Glomerular endothelial cell (primary cell): Measurements from ENCODE around the gene LRRC56. TPM values are rescaled to one million over a fixed set of nuclear protein-coding genes. Genes with fewer than 3 reads are reported as not detected.

Source experiments
- DNase-seq: peaks from one replicate; pipeline ENCODE4 v3.0.0-alpha.2; 2011; ENCODE audit warnings: low read depth, low spot score; ENCODE audit errors: extremely low read depth
- total RNA-seq: library from RNA; depleted of rRNA; stranded (reverse); fragments of >200 nt; gene quantifications from 2 replicates; pipeline ENCODE4 v1.2.3, GENCODE V29; 2015

Gene LRRC56
- total RNA-seq, 1 donor from 2014 or later, result 0.53 TPM

DNA sequence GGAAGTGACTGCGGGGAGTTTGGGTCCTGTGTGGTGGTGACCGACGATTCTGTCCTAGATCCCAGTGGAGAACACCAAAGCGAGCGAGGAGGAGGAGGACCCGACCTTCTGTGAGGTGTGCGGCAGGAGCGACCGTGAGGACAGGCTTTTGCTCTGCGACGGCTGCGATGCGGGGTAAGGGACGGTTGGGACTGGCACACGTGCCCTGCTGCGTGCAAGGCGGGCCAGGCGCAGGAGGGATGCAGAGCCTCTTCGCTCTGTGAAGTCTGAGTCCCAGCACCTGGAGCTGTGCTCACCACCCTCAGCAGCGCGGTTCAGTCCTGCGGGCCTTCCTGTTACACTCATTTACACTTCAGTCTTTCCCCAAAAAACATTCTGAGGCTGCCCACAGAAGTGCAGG lies 55.2 kb downstream of the LRRC56 start:
- no peak for DNase-seq

GRCh38 chr11:592918-593317 lies 55.6 kb downstream of the LRRC56 start:
- no peak for DNase-seq

DNA sequence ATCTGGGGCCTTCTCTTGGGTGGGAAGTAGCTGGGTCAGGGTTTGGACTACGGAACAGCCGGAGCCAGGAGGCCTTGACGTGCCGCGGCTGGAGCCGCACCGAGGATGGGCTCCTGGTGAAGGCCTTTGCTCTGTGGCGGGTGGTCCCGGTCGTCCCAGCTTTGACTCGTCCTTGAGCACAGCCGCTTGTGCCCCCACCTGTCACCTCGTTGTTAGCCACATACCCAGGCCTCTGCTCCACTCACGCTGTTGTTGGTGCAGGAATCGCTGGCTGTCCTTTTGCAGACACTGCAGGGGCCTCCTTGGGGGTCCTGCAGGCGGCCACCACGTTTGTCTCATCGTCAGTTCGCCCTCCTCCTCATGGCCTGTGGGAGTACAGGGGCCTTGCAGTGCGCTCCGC lies 56.0 kb downstream of the LRRC56 start:
- no peak for DNase-seq

GRCh38 chr11:595400-595799 lies 58.1 kb downstream of the LRRC56 start:
- no peak for DNase-seq

DNA sequence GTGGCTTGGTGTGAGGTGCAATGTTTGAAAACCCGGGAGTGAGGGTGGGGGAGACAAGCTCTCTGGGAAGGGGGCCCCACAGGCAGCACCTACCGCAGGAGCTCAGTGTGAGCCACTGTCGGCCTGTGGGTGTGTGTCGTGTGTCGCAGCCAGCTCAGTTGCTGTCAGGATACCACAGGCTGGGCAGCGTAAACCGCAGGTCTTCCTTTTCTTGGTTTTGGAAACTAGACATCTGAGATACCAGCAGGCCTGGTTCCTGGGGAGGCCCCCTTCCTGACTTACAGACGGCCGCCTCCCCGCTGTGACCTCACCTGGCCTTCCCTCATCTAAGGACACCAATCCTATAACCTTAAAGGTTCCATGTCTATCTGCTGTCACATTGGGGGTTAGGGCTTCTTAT lies 59.0 kb downstream of the LRRC56 start:
- no peak for DNase-seq

GRCh38 chr11:597166-597725 lies 59.9 kb downstream of the LRRC56 start:
- no peak for DNase-seq

DNA sequence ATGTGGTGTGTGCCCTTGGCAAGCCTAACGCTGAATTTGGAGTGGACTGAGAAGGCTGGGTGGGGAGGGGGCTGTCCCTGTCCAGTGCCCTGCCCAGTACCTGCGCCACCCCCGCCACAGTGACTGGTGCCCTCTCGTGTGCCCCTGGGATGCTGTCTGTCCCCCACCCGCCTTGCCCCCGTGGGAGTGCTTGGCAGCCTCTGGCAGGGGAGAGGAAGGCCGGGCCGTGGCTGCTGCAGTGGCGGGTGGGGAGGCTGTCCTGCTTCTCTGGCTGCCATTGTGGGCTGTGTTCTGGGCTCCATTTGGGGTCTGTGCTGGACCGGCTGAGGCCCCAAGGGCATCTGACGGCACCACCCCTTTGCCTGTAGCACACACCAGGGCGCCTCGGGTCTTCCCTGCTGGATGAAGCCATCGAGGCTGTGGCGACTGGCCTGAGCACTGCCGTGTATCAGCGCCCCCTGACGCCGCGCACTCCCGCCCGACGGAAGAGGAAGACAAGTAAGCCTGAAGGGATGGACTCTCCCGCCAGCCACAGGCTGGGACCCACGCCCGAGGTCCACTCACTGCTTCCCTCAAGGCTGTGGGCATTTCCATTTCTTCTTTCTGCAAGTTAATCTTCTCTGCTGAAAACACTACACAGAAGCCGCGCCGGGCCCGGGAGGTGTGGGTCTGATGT lies 60.8 kb downstream of the LRRC56 start:
- no peak for DNase-seq

- DNase-seq, result no peak
Measured at GRCh38 chr11:601573-602245, 64.4 kb downstream of the LRRC56 start.

GRCh38 chr11:603154-603553 lies 65.8 kb downstream of the LRRC56 start:
- no peak for DNase-seq

Other genes with a start within 250 kb of the LRRC56 start
- gene PGGHG, start 248.4 kb upstream of the LRRC56 start, total RNA-seq, result 19.7 and 40.7 TPM in 2 replicates
- gene IFITM5, start 238.0 kb upstream of the LRRC56 start, total RNA-seq, result not detected in 2 replicates
- 161 and 344 TPM in 2 replicates for gene IFITM2, start 229.7 kb upstream of the LRRC56 start, total RNA-seq
- 9.8 and 86.5 TPM in 2 replicates for gene IFITM1, start 223.5 kb upstream of the LRRC56 start, total RNA-seq
- gene IFITM3, start 216.7 kb upstream of the LRRC56 start, total RNA-seq, result 253 and 440 TPM in 2 replicates
- 4.7 and 5.3 TPM in 2 replicates for gene B4GALNT4, start 168.0 kb upstream of the LRRC56 start, total RNA-seq
- gene PKP3, start 143.3 kb upstream of the LRRC56 start, total RNA-seq, result 0.41 and 1.9 TPM in 2 replicates
- 71.5 and 84.7 TPM in 2 replicates for gene SIGIRR, start 122.5 kb upstream of the LRRC56 start, total RNA-seq
- 1.2 and 2.0 TPM in 2 replicates for gene ANO9, start 95.5 kb upstream of the LRRC56 start, total RNA-seq
- 59.9 and 68.8 TPM in 2 replicates for gene PTDSS2, start 87.2 kb upstream of the LRRC56 start, total RNA-seq
- gene RNH1, start 30.3 kb upstream of the LRRC56 start, total RNA-seq, result 158 and 255 TPM in 2 replicates
- gene HRAS, start 2.0 kb upstream of the LRRC56 start, total RNA-seq, result 47.5 and 60.5 TPM in 2 replicates
- 1.3 and 3.3 TPM in 2 replicates for gene LMNTD2, start 23.2 kb downstream of the LRRC56 start, total RNA-seq
- gene RASSF7, start 23.4 kb downstream of the LRRC56 start, total RNA-seq, result 17.6 and 24.2 TPM in 2 replicates
- gene PHRF1, start 38.9 kb downstream of the LRRC56 start, total RNA-seq, result 22.4 and 46.5 TPM in 2 replicates
- 22.8 and 66.5 TPM in 2 replicates for gene IRF7, start 78.4 kb downstream of the LRRC56 start, total RNA-seq
- not detected in 2 replicates for gene CDHR5, start 87.4 kb downstream of the LRRC56 start, total RNA-seq
- gene SCT, start 89.7 kb downstream of the LRRC56 start, total RNA-seq, result not detected in 2 replicates
- gene DRD4, start 99.7 kb downstream of the LRRC56 start, total RNA-seq, result not detected in 2 replicates
- gene DEAF1, start 157.7 kb downstream of the LRRC56 start, total RNA-seq, result 58.0 and 59.3 TPM in 2 replicates
- 25.1 and 25.3 TPM in 2 replicates for gene TMEM80, start 158.3 kb downstream of the LRRC56 start, total RNA-seq
- gene EPS8L2, start 168.7 kb downstream of the LRRC56 start, total RNA-seq, result 18.1 and 20.0 TPM in 2 replicates
- gene TALDO1, start 209.9 kb downstream of the LRRC56 start, total RNA-seq, result 224 and 252 TPM in 2 replicates
- 37.6 and 47.2 TPM in 2 replicates for gene GATD1, start 240.0 kb downstream of the LRRC56 start, total RNA-seq